ENCODE data around the gene CLOCK. TPM values are rescaled to one million over a fixed set of nuclear protein-coding genes. Genes with fewer than 3 reads are reported as not detected.

CLOCK gene
- total RNA-seq, 2 donors from 2014 or later: 19.5 to 25.4 TPM

DNA sequence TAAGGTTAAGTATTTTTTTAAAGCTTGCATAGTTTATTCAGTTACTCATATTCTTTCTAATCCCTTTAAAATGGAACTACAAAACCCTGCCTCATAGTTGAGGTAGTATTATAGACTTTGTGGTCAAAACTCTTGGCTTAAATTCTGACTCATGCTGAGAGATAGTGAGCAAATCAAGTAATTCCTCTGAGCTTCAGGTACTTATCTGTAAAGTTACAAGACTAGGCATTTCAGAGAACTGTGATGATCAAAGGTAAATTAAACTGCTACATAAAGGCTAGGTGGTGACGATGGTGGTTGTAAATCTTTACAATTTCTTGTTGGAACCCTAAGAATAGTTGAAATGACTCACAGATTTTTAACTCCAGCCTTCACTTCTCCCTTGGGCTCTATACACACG lies 3.2 kb upstream of the CLOCK start:
- no peak for DNase-seq (ENCODE audit: low spot score)
- intact Hi-C loops (cut with DNase I): loop anchor here (5.0 to 10.0 kb wide), 4 partner anchors 143 to 585 kb away; partner anchors contain the start of gene EXOC1
- Histone ChIP-seq H3K9me3 (no peaks in the 10 kb centered on the region), H3K36me3 (no peaks in the 10 kb centered on the region), H3K4me3 (no peak overlapping the region), H3K27ac (no peak overlapping the region), H3K27me3 (replicated peaks; ENCODE audit: insufficient read depth) (no peaks in the 10 kb centered on the region), H3K4me1 (replicated peaks) (peaks cover 3% of the 10 kb centered on the region)
- WGBS: 49% methylated on average over 2 of the region's 2 CpGs
- no peak for TF ChIP-seq POLR2AphosphoS5 (IDR thresholded peaks at IDR 0.05)
- TF ChIP-seq, protein P1, sequence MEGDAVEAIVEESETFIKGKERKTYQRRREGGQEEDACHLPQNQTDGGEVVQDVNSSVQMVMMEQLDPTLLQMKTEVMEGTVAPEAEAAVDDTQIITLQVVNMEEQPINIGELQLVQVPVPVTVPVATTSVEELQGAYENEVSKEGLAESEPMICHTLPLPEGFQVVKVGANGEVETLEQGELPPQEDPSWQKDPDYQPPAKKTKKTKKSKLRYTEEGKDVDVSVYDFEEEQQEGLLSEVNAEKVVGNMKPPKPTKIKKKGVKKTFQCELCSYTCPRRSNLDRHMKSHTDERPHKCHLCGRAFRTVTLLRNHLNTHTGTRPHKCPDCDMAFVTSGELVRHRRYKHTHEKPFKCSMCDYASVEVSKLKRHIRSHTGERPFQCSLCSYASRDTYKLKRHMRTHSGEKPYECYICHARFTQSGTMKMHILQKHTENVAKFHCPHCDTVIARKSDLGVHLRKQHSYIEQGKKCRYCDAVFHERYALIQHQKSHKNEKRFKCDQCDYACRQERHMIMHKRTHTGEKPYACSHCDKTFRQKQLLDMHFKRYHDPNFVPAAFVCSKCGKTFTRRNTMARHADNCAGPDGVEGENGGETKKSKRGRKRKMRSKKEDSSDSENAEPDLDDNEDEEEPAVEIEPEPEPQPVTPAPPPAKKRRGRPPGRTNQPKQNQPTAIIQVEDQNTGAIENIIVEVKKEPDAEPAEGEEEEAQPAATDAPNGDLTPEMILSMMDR (IDR thresholded peaks at IDR 0.05): no peak
- TF ChIP-seq POLR2A (IDR thresholded peaks at IDR 0.05): no peak

DNA sequence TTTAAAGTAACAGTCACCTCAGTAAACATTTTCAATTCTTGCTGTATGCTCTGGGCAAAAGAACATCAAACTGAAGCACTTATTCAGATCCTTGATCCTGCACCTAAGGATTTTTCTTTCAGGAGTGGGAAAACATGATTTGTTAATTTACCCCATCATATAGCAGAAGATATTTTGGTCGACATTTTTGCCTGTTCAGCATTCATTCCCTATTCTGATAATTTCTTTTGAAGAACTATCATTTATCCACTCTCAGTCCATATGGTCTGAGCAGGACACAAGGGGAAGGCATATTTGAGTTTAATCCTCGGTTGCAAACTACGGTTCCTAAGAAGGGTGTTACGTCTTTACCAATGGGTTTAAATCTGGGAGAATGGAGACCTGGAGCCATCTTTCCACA lies 1.2 kb upstream of the CLOCK start:
- intact Hi-C loops (cut with DNase I): loop anchor here (2.0 to 10.0 kb wide), 3 partner anchors 141 to 307 kb away; partner anchors contain the start of genes EXOC1 and SRD5A3

DNA sequence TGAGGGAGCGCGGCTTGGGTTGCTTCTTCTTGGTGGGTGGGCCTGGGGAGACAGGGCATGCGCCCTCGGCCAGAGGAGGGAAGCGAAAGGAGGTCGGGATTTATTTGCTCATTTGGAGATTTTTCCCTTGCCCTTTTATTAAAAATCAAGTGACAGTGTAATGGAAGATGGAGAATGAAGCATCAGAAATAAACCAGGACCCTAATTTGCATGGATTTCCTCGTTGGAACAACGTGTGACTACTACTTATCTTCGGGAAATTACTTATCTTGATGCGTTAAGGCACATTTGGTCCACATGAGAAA lies 709 bp upstream of the CLOCK start:
- TF ChIP-seq POLR2AphosphoS5 (IDR thresholded peaks at IDR 0.05) (no peak), POLR2A (IDR thresholded peaks at IDR 0.05) (no peak)
- TF ChIP-seq, protein P1 (IDR thresholded peaks at IDR 0.05): no peak
- H3K27me3 ChIP-seq (replicated peaks; ENCODE audit: insufficient read depth): no peaks in the 10 kb centered on the region
- peak overlapping the region; percentile 72 to 92 for H3K4me3 ChIP-seq
- under 1% methylated on average over 10 of the region's 10 CpGs for WGBS
- no peaks in the 10 kb centered on the region for H3K36me3 ChIP-seq
- peaks cover 3% of the 10 kb centered on the region for H3K4me1 ChIP-seq (replicated peaks)
- intact Hi-C loops (cut with DNase I): loop anchor here (2.0 to 10.0 kb wide), 3 partner anchors 140 to 307 kb away; partner anchors contain the start of genes EXOC1 and SRD5A3
- H3K9me3 ChIP-seq: no peaks in the 10 kb centered on the region
- peak overlapping the region; percentile 96 to 99 for H3K27ac ChIP-seq
- no peak for DNase-seq (ENCODE audit: low spot score)

More for the DNA sequence above, 1.2 kb upstream of the CLOCK start:
- Histone ChIP-seq H3K9me3 (no peaks in the 10 kb centered on the region), H3K36me3 (no peaks in the 10 kb centered on the region), H3K27ac (peak overlapping the region; percentile 96 to 99), H3K4me1 (replicated peaks) (peaks cover 3% of the 10 kb centered on the region), H3K4me3 (peak overlapping the region in 1 of 2 donors; percentile 72), H3K27me3 (replicated peaks; ENCODE audit: insufficient read depth) (no peaks in the 10 kb centered on the region)
- WGBS: 75% methylated on average over 4 of the region's 4 CpGs
- DNase-seq (ENCODE audit: low spot score): no peak
- TF ChIP-seq POLR2A (IDR thresholded peaks at IDR 0.05): no peak
- TF ChIP-seq, protein P1 (IDR thresholded peaks at IDR 0.05): no peak
- TF ChIP-seq POLR2AphosphoS5 (IDR thresholded peaks at IDR 0.05): no peak

DNA sequence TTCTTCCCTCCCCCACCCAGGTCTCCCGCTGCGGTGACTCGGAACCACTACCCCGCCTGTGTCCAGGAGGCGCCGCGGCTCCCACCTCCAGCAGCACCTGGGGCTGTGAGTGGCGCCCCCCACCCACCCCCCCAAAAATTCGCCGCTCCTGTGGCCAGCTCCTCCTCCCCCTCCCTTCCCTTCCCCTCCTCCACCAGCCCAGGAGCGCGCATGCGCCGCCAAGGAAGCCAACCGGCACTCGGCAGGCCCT lies 278 bp downstream of the CLOCK start:
- intact Hi-C loops (cut with DNase I): loop anchor here (2.0 to 10.0 kb wide), 3 partner anchors 139 to 308 kb away; partner anchors contain the start of genes EXOC1 and SRD5A3
- 0% methylated on average over 16 of the region's 16 CpGs for WGBS
- Histone ChIP-seq H3K9me3 (no peaks in the 10 kb centered on the region), H3K27ac (peak overlapping the region; percentile 96 to 99), H3K4me1 (replicated peaks) (peaks cover 3% of the 10 kb centered on the region), H3K27me3 (replicated peaks; ENCODE audit: insufficient read depth) (no peaks in the 10 kb centered on the region), H3K4me3 (peak overlapping the region; percentile 72 to 92), H3K36me3 (no peaks in the 10 kb centered on the region)
- TF ChIP-seq POLR2A (IDR thresholded peaks at IDR 0.05): no peak
- no peak for TF ChIP-seq POLR2AphosphoS5 (IDR thresholded peaks at IDR 0.05)
- TF ChIP-seq, protein P1 (IDR thresholded peaks at IDR 0.05): no peak
- no peak for DNase-seq (ENCODE audit: low spot score)

Measured in prostate gland (tissue), 2 donors.